Measurements from ENCODE around the gene CCBE1.

Gene CCBE1

DNA sequence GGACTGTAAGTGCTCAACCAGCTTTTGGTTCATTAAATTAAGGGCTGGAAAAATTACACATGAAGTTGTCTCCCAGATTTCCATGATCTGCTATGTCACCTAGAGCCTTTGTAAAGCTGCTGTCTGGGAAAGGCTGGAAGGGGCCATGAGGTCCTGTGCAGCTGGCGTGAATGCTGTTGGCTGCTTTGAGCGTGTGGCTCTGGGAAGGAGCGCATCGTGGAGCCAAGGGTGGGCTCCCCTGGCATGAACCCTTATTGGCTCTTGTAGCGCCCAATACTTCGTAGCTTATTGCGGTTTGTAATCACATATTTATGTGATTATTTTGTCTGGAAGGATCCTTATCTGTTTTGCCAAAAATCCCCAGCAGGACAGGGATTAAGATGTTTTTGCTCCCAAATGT lies 267.6 kb downstream of the CCBE1 start:
- no peak for DNase-seq (ENCODE audit: low read depth)
- TF ChIP-seq, protein P1, sequence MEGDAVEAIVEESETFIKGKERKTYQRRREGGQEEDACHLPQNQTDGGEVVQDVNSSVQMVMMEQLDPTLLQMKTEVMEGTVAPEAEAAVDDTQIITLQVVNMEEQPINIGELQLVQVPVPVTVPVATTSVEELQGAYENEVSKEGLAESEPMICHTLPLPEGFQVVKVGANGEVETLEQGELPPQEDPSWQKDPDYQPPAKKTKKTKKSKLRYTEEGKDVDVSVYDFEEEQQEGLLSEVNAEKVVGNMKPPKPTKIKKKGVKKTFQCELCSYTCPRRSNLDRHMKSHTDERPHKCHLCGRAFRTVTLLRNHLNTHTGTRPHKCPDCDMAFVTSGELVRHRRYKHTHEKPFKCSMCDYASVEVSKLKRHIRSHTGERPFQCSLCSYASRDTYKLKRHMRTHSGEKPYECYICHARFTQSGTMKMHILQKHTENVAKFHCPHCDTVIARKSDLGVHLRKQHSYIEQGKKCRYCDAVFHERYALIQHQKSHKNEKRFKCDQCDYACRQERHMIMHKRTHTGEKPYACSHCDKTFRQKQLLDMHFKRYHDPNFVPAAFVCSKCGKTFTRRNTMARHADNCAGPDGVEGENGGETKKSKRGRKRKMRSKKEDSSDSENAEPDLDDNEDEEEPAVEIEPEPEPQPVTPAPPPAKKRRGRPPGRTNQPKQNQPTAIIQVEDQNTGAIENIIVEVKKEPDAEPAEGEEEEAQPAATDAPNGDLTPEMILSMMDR (IDR thresholded peaks at IDR 0.05; ENCODE audit: low read depth, low read length, missing control alignments) = no peak
- no peak overlapping the region for H3K4me3 ChIP-seq (ENCODE audit: low read depth, low read length)
- in situ Hi-C loops (cut with HindIII; ENCODE audit: low sequenced_read_pairs) = loop anchor here (25.0 kb wide), 1 partner anchor 1133 kb away; no protein-coding TSS in a partner anchor

DNA sequence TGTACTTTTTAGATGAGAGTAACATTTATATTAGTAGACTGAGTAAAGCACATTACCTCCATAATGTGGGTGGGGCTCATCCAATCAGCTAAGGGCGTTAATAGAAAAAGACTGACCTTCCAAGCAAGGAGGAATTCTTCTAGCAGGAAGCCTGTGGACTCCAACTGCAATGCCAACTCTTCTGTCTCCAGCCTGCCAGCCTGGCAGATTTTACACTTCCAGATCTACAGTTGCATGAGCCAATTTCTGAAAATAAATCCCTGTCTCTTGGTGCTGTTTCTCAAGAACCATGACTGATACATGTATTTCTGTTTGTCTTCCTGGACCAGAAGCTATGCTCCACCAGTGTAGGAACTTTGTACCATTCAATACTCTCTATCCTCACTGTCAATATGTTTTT lies 269.2 kb downstream of the CCBE1 start:
- H3K4me3 ChIP-seq (ENCODE audit: low read depth, low read length) = no peak overlapping the region
- in situ Hi-C loops (cut with HindIII; ENCODE audit: low sequenced_read_pairs) = loop anchor here (25.0 kb wide), 1 partner anchor 1134 kb away; no protein-coding TSS in a partner anchor
- TF ChIP-seq, protein P1 (IDR thresholded peaks at IDR 0.05; ENCODE audit: low read depth, low read length, missing control alignments) = no peak
- DNase-seq (ENCODE audit: low read depth) = no peak

DNA sequence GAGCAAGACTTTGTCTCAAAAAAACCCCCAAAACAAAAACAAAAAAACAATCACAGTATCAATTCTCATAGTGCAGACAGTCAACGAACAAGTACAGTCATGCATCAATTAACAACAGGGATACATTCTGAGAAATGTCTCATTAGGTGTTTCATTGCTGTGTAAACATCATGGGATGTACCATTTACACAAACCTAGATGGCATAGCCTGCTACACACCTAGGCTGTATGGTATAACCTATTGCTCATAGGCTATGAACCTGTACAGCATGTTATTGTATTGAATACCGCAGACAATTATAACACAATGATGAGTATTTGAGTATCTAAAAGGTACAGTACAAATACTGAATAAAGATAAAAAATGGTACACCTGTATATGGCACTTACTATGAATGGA lies 270.4 kb downstream of the CCBE1 start:
- DNase-seq (ENCODE audit: low read depth) = no peak
- in situ Hi-C loops (cut with HindIII; ENCODE audit: low sequenced_read_pairs) = loop anchor here (25.0 kb wide), 1 partner anchor 1135 kb away; no protein-coding TSS in a partner anchor

DNA sequence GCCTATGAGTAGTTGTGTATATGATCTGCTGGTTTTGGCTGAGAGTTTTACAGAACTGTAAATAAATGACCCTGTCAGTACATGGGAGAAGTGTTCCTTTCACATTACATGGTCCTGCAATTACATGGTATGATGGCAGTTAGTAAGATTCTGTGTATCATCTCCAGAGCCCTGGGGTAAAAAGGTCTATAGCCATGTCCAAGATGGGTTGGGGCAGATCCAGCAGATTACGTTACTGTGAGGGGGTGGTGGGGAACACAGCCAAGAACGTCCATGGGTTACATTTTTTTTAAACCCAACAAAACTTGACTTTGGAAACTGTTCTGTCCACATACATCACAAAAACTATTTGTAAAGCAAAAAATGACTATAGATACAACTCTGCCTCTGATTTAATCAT lies 274.0 kb downstream of the CCBE1 start:
- no peak overlapping the region for H3K4me3 ChIP-seq (ENCODE audit: low read depth, low read length)
- DNase-seq (ENCODE audit: low read depth) = no peak
- in situ Hi-C loops (cut with HindIII; ENCODE audit: low sequenced_read_pairs) = no loop called here
- TF ChIP-seq, protein P1 (IDR thresholded peaks at IDR 0.05; ENCODE audit: low read depth, low read length, missing control alignments) = no peak

More for the DNA sequence above, 270.4 kb downstream of the CCBE1 start:
- H3K4me3 ChIP-seq (ENCODE audit: low read depth, low read length) = no peak overlapping the region
- TF ChIP-seq, protein P1 (IDR thresholded peaks at IDR 0.05; ENCODE audit: low read depth, low read length, missing control alignments) = no peak

DNA sequence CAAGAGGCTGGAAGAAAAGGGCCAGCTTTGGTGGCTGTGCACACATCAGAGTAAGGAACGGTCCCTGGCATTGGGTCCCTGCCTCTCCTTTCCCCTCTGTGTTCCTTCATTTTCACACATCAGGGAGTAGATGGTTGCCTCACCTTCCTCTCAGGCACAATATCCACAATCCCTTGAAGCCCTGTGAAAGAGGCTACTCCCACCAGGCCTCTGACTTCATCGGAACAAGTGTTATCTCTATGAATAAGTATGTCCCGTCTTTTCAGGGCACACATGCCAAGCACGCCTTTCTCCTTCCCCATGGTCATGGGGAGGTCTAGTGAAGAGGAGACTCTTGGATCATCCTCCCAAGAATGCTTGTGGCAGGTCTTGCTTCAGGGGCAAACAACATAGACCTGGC lies 277.0 kb downstream of the CCBE1 start:
- no peak for DNase-seq (ENCODE audit: low read depth)
- in situ Hi-C loops (cut with HindIII; ENCODE audit: low sequenced_read_pairs) = no loop called here
- H3K4me3 ChIP-seq (ENCODE audit: low read depth, low read length) = no peak overlapping the region
- TF ChIP-seq, protein P1 (IDR thresholded peaks at IDR 0.05; ENCODE audit: low read depth, low read length, missing control alignments) = no peak

DNA sequence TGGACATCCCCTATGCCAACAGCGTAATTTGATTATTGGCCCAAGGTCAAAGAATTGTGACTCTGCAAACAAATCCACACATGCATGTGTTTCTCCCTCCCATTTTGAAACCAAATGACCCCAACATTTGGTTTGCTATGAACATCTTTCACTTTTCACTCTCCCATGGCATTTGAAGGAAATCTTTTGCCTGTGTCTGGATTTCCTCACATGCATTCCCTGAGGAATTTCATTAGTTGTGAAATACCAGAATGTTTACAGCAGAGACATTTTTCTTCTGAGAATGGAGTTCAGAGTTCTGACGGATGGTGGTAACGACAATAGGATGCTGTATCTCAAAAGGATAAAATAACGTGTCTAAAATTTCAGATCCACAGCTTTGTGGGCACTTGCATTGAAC lies 277.8 kb downstream of the CCBE1 start:
- in situ Hi-C loops (cut with HindIII; ENCODE audit: low sequenced_read_pairs) = no loop called here
- no peak for DNase-seq (ENCODE audit: low read depth)
- TF ChIP-seq, protein P1 (IDR thresholded peaks at IDR 0.05; ENCODE audit: low read depth, low read length, missing control alignments) = no peak
- H3K4me3 ChIP-seq (ENCODE audit: low read depth, low read length) = no peak overlapping the region

DNA sequence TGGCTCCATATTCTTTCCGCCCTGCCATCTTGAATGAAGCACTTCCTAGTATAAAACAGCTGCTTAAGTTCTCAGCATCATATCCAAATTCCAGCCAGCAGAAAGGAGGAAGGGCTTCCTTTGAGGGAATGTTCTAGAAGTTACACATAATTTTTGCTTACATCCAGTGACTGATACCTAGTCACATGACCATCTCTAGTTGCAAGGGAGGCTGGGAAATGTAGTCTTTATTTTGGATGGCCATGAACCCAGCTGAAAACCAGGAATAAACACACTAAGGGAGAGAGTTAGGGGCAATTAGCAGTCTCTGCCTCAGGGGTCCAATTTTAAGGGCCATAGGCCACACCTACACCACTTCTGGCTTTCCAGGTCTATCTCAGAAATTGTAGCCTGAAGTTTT lies 280.4 kb downstream of the CCBE1 start:
- in situ Hi-C loops (cut with HindIII; ENCODE audit: low sequenced_read_pairs) = no loop called here
- no peak for DNase-seq (ENCODE audit: low read depth)
- H3K4me3 ChIP-seq (ENCODE audit: low read depth, low read length) = no peak overlapping the region
- TF ChIP-seq, protein P1 (IDR thresholded peaks at IDR 0.05; ENCODE audit: low read depth, low read length, missing control alignments) = no peak

Measured in astrocyte of the cerebellum (primary cell).